Measurements from ENCODE around the gene OPHN1. TPM values are rescaled to one million over a fixed set of nuclear protein-coding genes. Genes with fewer than 3 reads are reported as not detected.

Gene OPHN1
- polyA plus RNA-seq, 1 donor from 2014 or later = 7.6 TPM

DNA sequence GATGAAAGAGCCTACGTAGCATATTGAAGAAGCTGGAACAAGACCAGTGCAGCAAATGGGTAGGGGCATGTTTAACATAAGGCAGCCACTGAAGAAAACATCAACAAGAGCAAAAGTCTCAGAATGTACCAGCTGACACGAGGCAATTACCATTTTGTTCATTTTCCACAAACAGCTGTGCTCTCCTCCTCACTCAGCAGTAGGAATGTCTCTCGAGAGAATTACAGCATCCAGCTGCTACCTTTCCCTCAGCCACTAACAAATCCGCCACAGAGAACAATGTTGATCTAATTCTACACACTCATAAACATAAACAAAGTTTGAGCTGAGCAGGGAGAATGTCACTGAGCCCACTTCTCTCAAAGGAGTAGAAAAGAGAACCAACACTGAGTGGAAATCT lies 68.0 kb downstream of the OPHN1 start:
- H3K27me3 ChIP-seq (ENCODE audit: insufficient read depth, low read depth, low read length) = no peaks in the 10 kb centered on the region
- no peak overlapping the region for H3K9ac ChIP-seq (ENCODE audit: low read length)
- H2AFZ ChIP-seq (ENCODE audit: low read depth, low read length) = no peak overlapping the region
- H3K4me2 ChIP-seq (ENCODE audit: low read length) = no peak overlapping the region
- H4K20me1 ChIP-seq (ENCODE audit: insufficient read depth) = no peaks in the 10 kb centered on the region
- H3K9me3 ChIP-seq (ENCODE audit: low read length) = no peaks in the 10 kb centered on the region
- H3K9me2 ChIP-seq (ENCODE audit: insufficient read depth, low read length) = no peaks in the 10 kb centered on the region
- H3F3A ChIP-seq (ENCODE audit: insufficient read depth, low read length, poor library complexity, severe bottlenecking) = no peaks in the 10 kb centered on the region
- H3K4me3 ChIP-seq (ENCODE audit: low read length) = no peak overlapping the region
- H3K27ac ChIP-seq (ENCODE audit: low read length) = no peak overlapping the region
- TF ChIP-seq CTCF (IDR thresholded peaks at IDR 0.05; ENCODE audit: poor library complexity, severe bottlenecking) (no peak), RAD21 (conservative IDR thresholded peaks at IDR 0.05) (no peak), SMC3 (conservative IDR thresholded peaks at IDR 0.05; ENCODE audit: poor library complexity) (no peak), EZH2 (IDR thresholded peaks at IDR 0.05; ENCODE audit: borderline replicate concordance, insufficient read depth, low read length, poor library complexity, severe bottlenecking) (no peak), EP300 (conservative IDR thresholded peaks at IDR 0.05; ENCODE audit: poor library complexity, severe bottlenecking) (no peak), MXI1 (conservative IDR thresholded peaks at IDR 0.05; ENCODE audit: poor library complexity, severe bottlenecking) (no peak), TAF1 (IDR thresholded peaks at IDR 0.05; ENCODE audit: low read depth) (no peak), POLR2AphosphoS5 (IDR thresholded peaks at IDR 0.05) (no peak)
- TF ChIP-seq, protein P1, sequence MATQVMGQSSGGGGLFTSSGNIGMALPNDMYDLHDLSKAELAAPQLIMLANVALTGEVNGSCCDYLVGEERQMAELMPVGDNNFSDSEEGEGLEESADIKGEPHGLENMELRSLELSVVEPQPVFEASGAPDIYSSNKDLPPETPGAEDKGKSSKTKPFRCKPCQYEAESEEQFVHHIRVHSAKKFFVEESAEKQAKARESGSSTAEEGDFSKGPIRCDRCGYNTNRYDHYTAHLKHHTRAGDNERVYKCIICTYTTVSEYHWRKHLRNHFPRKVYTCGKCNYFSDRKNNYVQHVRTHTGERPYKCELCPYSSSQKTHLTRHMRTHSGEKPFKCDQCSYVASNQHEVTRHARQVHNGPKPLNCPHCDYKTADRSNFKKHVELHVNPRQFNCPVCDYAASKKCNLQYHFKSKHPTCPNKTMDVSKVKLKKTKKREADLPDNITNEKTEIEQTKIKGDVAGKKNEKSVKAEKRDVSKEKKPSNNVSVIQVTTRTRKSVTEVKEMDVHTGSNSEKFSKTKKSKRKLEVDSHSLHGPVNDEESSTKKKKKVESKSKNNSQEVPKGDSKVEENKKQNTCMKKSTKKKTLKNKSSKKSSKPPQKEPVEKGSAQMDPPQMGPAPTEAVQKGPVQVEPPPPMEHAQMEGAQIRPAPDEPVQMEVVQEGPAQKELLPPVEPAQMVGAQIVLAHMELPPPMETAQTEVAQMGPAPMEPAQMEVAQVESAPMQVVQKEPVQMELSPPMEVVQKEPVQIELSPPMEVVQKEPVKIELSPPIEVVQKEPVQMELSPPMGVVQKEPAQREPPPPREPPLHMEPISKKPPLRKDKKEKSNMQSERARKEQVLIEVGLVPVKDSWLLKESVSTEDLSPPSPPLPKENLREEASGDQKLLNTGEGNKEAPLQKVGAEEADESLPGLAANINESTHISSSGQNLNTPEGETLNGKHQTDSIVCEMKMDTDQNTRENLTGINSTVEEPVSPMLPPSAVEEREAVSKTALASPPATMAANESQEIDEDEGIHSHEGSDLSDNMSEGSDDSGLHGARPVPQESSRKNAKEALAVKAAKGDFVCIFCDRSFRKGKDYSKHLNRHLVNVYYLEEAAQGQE (IDR thresholded peaks at IDR 0.05; ENCODE audit: borderline replicate concordance) = no peak
- H3K79me2 ChIP-seq (replicated peaks; ENCODE audit: insufficient read depth, low read length) = no peaks in the 10 kb centered on the region
- no peaks in the 10 kb centered on the region for H3K36me3 ChIP-seq (ENCODE audit: insufficient read depth, low read length)

DNA sequence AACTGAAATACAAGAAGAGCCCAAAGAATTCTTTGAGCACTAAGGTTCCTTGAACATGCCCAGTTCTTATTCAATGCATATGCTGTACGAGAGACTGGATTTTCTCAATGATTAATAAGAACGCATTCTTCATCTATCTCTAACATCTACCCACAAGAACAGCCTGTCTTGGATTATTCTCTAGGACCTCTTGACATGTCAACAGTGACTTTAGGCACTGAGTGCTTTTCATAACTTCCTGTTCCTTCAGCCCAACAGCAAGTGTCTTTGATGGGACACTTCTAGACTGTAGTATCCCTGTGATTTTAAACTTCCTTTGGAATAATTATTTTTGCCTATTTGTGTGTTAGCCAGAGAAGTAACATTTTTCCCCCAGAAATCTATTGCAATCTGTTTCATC lies 69.3 kb downstream of the OPHN1 start:
- H2AFZ ChIP-seq (ENCODE audit: low read depth, low read length) = no peak overlapping the region
- H3K79me2 ChIP-seq (replicated peaks; ENCODE audit: insufficient read depth, low read length) = no peaks in the 10 kb centered on the region
- no peaks in the 10 kb centered on the region for H3K36me3 ChIP-seq (ENCODE audit: insufficient read depth, low read length)
- H3K4me3 ChIP-seq (ENCODE audit: low read length) = no peak overlapping the region
- no peak overlapping the region for H3K4me2 ChIP-seq (ENCODE audit: low read length)
- H3K9me3 ChIP-seq (ENCODE audit: low read length) = no peaks in the 10 kb centered on the region
- H3K9ac ChIP-seq (ENCODE audit: low read length) = no peak overlapping the region
- no peaks in the 10 kb centered on the region for H4K20me1 ChIP-seq (ENCODE audit: insufficient read depth)
- TF ChIP-seq, protein P1 (IDR thresholded peaks at IDR 0.05; ENCODE audit: borderline replicate concordance) = no peak
- TF ChIP-seq EP300 (conservative IDR thresholded peaks at IDR 0.05; ENCODE audit: poor library complexity, severe bottlenecking) = no peak
- H3K27me3 ChIP-seq (ENCODE audit: insufficient read depth, low read depth, low read length) = no peaks in the 10 kb centered on the region
- H3F3A ChIP-seq (ENCODE audit: insufficient read depth, low read length, poor library complexity, severe bottlenecking) = no peaks in the 10 kb centered on the region
- H3K27ac ChIP-seq (ENCODE audit: low read length) = no peak overlapping the region
- H3K9me2 ChIP-seq (ENCODE audit: insufficient read depth, low read length) = no peaks in the 10 kb centered on the region
